ENCODE results near the gene KRT10.
"Not testable (repeated sequence)": the region's sequence is repeated elsewhere in the genome, so short reads cannot be mapped to it uniquely, and the experiment has no call there.

KRT10 gene

GRCh38 chr17:40832840-40833239 is 10.4 kb upstream of the KRT10 start:
- DNase-seq (ENCODE audit: low spot score) = no peak

- no peak for DNase-seq (ENCODE audit: low spot score)
These were observed 7.8 kb upstream of the KRT10 start for GRCh38 chr17:40830085-40830776.

GRCh38 chr17:40828454-40829044 is 6.1 kb upstream of the KRT10 start:
- DNase-seq (ENCODE audit: low spot score) = no peak

GRCh38 chr17:40827746-40828453 is 5.5 kb upstream of the KRT10 start:
- DNase-seq (ENCODE audit: low spot score) = no peak

GRCh38 chr17:40825599-40825998 is 3.2 kb upstream of the KRT10 start:
- DNase-seq (ENCODE audit: low spot score) = no peak

- DNase-seq (ENCODE audit: low spot score) = no peak
These were observed 1.8 kb upstream of the KRT10 start for GRCh38 chr17:40824015-40824832.

GRCh38 chr17:40821536-40821935 is 878 bp downstream of the KRT10 start:
- DNase-seq (ENCODE audit: low spot score) = no peak

GRCh38 chr17:40820228-40820838 is 2.1 kb downstream of the KRT10 start:
- no peak for DNase-seq (ENCODE audit: low spot score)

GRCh38 chr17:40819528-40820125 is 2.8 kb downstream of the KRT10 start:
- DNase-seq (ENCODE audit: low spot score) = no peak

- DNase-seq (ENCODE audit: low spot score) = peak; percentile 61
These were observed 3.5 kb downstream of the KRT10 start for GRCh38 chr17:40818733-40819527.

GRCh38 chr17:40818343-40818732 is 4.1 kb downstream of the KRT10 start:
- no peak for DNase-seq (ENCODE audit: low spot score)

GRCh38 chr17:40817103-40817682 is 5.2 kb downstream of the KRT10 start:
- DNase-seq (ENCODE audit: low spot score) = no peak

- no peak for DNase-seq (ENCODE audit: low spot score)
These were observed 5.8 kb downstream of the KRT10 start for GRCh38 chr17:40816569-40816968.

GRCh38 chr17:40815381-40815780 is 7.0 kb downstream of the KRT10 start:
- DNase-seq (ENCODE audit: low spot score) = no peak

GRCh38 chr17:40814657-40815056 is 7.8 kb downstream of the KRT10 start:
- not testable (repeated sequence) for DNase-seq (ENCODE audit: low spot score)

GRCh38 chr17:40813804-40814203 is 8.6 kb downstream of the KRT10 start:
- DNase-seq (ENCODE audit: low spot score) = no peak

GRCh38 chr17:40812639-40813038 is 9.8 kb downstream of the KRT10 start:
- no peak for DNase-seq (ENCODE audit: low spot score)

- peak; percentile 32 for DNase-seq (ENCODE audit: low spot score)
These were observed 11.9 kb downstream of the KRT10 start for GRCh38 chr17:40810494-40810893.

- DNase-seq (ENCODE audit: low spot score) = no peak
These were observed 12.5 kb downstream of the KRT10 start for GRCh38 chr17:40809721-40810421.

GRCh38 chr17:40806131-40806530 is 16.3 kb downstream of the KRT10 start:
- DNase-seq (ENCODE audit: low spot score) = no peak

Data from hepatic stellate cell (primary cell).